Mesangial cell (primary cell): ENCODE data around the gene BCL2L12. TPM values are rescaled to one million over a fixed set of nuclear protein-coding genes. Genes with fewer than 3 reads are reported as not detected.

ENCODE experiments used
- total RNA-seq: library from RNA; depleted of rRNA; stranded (reverse); fragments of >200 nt; gene quantifications from 2 replicates; pipeline ENCODE4 v1.2.3, GENCODE V29; 2015

BCL2L12 gene, protein sequence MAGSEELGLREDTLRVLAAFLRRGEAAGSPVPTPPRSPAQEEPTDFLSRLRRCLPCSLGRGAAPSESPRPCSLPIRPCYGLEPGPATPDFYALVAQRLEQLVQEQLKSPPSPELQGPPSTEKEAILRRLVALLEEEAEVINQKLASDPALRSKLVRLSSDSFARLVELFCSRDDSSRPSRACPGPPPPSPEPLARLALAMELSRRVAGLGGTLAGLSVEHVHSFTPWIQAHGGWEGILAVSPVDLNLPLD
- 20.0 and 67.8 TPM in 2 replicates for total RNA-seq

DNA sequence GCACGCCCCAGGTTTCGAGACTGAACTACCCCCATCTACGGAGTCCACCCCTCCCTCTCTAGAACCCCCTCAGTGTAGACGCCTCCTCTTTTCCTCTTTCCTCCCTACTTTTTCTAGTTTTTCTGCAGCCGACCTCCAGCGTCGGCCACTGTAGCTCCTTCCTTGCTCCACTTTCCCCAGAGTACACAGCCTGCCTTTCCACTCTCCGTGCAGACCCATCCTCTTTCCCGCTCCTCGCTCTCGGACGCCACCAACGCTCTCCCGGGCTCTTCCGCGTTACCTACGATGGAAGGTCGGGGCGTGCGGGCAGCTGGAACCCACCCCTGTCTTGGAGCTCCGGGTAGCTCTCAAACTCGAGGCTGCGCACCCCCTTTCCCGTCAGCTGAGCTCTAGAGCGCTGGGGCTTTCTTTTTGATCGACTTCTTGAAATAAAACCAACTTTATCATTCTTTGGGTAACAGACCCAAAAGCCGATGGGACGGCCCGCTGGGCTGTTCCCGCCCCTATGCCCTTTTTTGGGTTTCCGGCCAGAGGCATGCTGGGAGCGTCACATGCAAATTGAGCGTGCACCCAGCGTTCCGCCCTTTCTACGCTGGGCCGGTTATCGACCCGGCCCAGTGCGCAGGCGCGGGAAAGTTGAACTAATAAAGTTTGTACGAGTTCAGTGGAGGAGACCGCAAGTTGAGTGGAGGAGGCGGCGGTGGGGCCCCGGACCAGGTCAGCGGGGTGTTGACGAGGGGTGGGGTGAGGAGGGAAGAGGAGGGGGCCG is at the start of gene BCL2L12, which contains the start of gene IRF3:
TSS of gene BCL2L12 (plus strand) at position 583 of the 769 bp plus-strand sequence. CDS start 760 bp downstream, outside the sequence.
TSS of gene IRF3 (minus strand) at position 507 of the 769 bp plus-strand sequence. CDS start 1,019 bp downstream, outside the sequence.

DNA sequence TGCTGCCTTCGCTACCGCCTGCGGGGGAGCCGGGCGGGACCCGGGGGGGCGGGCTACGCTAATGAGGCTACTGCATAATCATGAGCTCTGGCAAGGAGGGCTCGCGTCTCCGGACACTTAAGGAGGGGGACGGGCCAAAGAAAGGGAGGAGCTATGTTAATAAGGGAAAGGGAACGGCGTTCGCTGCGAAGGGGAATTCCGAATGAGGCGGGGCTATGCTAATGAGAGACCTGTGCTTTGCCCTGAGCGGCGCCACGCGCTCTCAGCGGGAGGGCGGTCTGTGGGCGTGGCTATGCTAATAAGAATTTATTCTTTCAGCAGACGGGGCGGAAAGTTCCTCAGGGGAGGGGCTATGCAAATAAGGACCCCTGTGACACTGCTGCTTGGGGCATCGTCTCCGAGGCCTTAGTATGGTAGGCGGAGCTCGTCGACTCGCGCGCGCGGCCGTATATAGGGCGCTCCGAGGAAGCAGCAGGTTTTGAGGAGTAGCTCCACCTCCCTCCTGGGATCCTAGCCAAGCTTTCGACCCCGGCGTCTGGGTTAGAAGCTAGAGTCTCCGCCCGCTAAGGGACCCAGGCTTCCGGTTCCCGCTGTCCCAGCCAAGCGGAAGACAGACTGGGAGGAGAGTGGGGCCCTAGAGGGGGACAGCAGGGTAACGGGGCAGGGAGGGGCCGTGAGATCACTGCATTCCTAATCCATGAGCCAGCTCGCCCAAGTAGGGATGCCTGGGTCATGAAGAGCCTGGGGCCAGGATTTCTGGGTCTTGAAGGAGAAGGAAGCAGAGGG is 25.4 kb upstream of the BCL2L12 start, which contains the start of gene RRAS:
TSS of gene RRAS (minus strand) at position 31 of the 786 bp plus-strand sequence. CDS start 45 bp downstream, outside the sequence.

DNA sequence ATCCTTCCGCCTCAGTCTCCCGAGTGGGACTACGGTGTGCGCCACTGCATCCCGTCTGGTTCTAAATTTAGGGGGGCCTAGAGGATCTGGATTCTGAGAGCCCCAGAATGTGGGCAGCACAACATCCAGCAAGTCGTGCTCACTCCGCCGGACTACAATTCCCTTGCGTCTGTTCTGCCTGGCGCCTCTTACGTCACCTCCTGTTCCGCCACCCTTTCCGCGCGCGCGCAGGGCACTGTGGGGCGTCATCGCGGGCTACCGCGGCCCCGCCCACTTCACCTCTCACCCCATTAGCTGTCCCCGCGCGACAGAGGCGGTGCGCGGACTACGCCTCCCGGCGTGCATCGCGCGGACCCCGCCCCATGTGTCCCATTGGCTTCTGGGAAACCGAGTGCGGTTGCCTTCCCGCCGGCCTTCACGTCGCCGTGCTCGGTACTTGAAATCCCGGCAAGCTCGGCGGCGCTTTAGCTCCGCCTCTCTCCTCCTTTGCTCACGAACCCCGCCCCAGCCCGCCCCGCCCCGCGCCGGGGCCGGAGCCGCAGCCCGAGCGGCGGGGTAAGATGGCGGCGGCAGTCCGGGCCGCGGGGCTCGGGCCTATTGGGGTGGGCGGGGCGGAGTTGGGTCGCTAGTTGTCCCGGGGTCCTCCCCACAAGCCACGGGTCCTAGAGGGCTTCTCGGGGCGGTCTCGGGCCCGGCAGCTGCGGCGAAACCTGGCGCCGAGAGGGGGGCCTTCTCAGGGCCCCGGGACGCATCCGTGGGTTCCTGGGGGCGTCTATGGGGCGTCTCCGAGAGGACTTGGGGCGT is 23.8 kb upstream of the BCL2L12 start, which contains the start of gene SCAF1:
TSS of gene SCAF1 (plus strand) at position 522 of the 804 bp plus-strand sequence. CDS start 2,818 bp downstream, outside the sequence.

DNA sequence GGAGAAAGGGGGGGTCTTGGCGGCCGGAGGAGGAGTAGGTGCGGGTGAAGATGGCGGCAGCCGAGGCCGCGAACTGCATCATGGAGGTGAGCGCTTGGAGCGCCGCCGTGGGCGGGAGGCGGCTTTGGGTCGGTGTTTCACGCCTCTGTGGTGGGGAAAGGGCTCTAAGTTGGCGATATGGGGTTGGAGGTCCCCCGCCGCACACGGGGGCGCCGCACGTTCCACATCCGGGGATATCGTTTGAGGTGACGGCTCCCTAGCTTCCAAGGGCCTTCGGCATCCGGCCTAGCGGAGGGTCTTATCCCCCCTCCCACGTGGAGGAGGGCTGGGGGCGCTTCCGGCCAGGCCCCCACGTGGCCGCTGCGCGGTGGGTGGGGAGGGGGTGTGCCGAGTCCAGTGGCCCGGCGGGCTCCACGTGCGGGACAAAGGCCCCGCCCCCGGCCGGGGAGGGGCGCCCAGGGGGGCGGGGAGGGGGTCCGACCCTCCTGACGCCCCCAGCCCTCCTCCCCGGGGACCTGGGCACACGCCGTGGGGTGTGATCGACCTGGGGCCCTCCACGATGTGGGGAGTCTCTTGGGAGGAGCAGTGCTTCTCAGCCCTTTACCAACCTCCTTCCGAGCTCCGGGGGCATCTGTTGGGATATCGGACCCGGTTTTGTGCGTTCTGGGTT is 11.6 kb downstream of the BCL2L12 start, which contains the start of gene PRMT1:
TSS of gene PRMT1 (plus strand) at position 41 of the 670 bp plus-strand sequence. CDS start at position 51, 10 bp downstream.

DNA sequence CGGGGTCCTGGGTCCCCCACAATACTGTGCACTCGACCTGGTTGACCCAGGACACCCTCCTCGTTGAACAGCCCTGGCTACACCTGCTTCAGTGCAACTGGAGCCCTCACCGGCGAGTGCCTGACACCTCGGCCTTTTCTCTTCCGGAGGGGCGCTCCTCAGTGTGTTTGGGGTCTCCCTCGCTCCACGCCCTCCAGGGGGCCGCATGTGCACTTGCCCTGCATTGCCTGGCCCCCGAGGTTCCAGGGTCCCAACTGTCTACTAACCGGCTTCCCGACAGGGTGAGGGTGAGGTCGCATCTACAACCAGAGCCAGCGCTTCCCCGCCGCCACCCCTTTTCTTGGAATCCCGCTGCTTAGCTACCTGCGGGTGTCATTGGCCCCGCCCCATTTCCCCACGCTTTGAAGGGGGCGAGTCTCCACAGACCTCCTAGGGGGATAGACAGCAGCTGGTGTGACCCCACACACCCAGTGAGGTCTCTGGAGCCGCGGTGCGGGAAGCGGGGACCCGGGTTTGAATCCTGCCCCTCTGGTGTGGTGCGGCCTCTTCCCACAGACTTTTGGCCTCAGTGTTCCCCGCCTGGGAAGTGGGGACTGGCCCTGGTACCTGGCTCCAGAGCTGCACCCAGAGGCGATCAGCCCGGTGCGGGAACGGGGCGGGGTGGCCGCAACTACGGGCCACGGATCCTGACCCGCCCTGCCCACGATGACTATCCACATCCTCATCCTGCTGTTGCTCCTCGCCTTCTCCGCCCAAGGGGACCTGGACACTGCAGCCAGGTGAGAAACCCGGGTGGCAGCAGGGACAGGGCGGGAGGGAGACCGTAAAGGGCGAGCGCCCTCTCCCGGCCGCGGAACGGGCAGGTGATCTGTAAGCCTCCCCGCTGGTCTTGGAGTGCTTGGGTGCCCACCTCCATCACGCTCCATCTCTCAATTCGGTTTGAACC is 23.7 kb downstream of the BCL2L12 start, which contains the start of gene ADM5:
TSS of gene ADM5 (plus strand) at position 462 of the 946 bp plus-strand sequence. CDS start at position 706, 244 bp downstream.

DNA sequence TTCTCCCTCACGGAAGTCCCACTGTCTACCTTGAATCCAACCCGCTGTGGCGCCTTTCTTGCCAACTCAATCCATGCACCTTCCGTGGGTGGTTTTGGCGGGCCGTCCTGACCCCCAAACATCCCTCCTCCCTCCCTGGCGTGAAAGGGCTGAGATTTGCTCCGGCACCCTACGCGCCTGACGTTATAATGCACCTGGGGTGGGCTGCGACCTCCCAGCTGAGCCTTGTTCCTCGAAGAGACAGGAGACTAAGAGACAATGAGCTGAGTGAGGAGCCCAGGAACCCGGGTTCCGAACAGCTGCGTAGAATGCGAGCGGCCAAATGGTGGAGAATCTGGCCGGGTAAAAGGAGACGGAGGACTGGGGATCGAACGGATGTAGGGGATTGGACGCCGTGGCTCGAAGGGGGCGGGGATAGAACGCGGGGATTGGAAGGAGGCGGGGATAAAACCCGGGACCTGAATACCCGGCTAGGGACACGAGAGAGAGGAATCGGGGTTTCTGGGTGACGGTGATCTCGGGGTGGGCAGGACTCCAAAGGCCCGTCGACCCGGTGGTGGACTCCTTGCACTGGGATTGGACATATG is 25.0 kb downstream of the BCL2L12 start, which contains the start of gene CPT1C:
TSS of gene CPT1C (plus strand) at position 461 of the 587 bp plus-strand sequence. CDS start 1,137 bp downstream, outside the sequence.

Other genes starting within 250 kb of the BCL2L12 start
- not detected in 2 replicates for gene PTH2, start 242.5 kb upstream of the BCL2L12 start, total RNA-seq
- gene GFY, start 240.5 kb upstream of the BCL2L12 start, total RNA-seq: not detected in 2 replicates
- gene SLC17A7, start 224.4 kb upstream of the BCL2L12 start, total RNA-seq: under 0.01 TPM in 2 replicates
- 97.8 and 107 TPM in 2 replicates for gene PIH1D1, start 214.1 kb upstream of the BCL2L12 start, total RNA-seq
- gene ALDH16A1, start 212.7 kb upstream of the BCL2L12 start, total RNA-seq: 37.5 and 43.7 TPM in 2 replicates
- gene FLT3LG, start 191.7 kb upstream of the BCL2L12 start, total RNA-seq: 0.81 and 5.7 TPM in 2 replicates
- gene RPL13A, start 178.3 kb upstream of the BCL2L12 start, total RNA-seq: 3,557 and 5,004 TPM in 2 replicates
- gene RPS11, start 169.5 kb upstream of the BCL2L12 start, total RNA-seq: 3,157 and 4,504 TPM in 2 replicates
- 36.2 and 124 TPM in 2 replicates for gene FCGRT, start 153.3 kb upstream of the BCL2L12 start, total RNA-seq
- gene RCN3, start 137.9 kb upstream of the BCL2L12 start, total RNA-seq: 88.3 and 94.6 TPM in 2 replicates
- 135 and 207 TPM in 2 replicates for gene NOSIP, start 85.4 kb upstream of the BCL2L12 start, total RNA-seq
- 0.16 and 1.1 TPM in 2 replicates for gene PRRG2, start 84.6 kb upstream of the BCL2L12 start, total RNA-seq
- gene PRR12, start 74.8 kb upstream of the BCL2L12 start, total RNA-seq: 12.1 and 15.8 TPM in 2 replicates
- gene RRAS, start 25.8 kb upstream of the BCL2L12 start, total RNA-seq: 71.7 and 112 TPM in 2 replicates
- 39.8 and 41.7 TPM in 2 replicates for gene SCAF1, start 23.7 kb upstream of the BCL2L12 start, total RNA-seq
- gene IRF3, start 76 bp upstream of the BCL2L12 start, total RNA-seq: 86.6 and 127 TPM in 2 replicates
- gene PRMT1, start 11.3 kb downstream of the BCL2L12 start, total RNA-seq: 222 and 459 TPM in 2 replicates
- 0.38 and 0.49 TPM in 2 replicates for gene ADM5, start 23.7 kb downstream of the BCL2L12 start, total RNA-seq
- 4.4 and 30.8 TPM in 2 replicates for gene CPT1C, start 25.2 kb downstream of the BCL2L12 start, total RNA-seq
- not detected in 2 replicates for gene TSKS, start 97.4 kb downstream of the BCL2L12 start, total RNA-seq
- gene AP2A1, start 101.1 kb downstream of the BCL2L12 start, total RNA-seq: 149 and 166 TPM in 2 replicates
- 22.3 and 33.6 TPM in 2 replicates for gene FUZ, start 147.4 kb downstream of the BCL2L12 start, total RNA-seq
- gene MED25, start 152.4 kb downstream of the BCL2L12 start, total RNA-seq: 36.0 and 48.4 TPM in 2 replicates
- 106 and 159 TPM in 2 replicates for gene PTOV1, start 185.2 kb downstream of the BCL2L12 start, total RNA-seq
- 47.2 and 60.3 TPM in 2 replicates for gene PNKP, start 201.6 kb downstream of the BCL2L12 start, total RNA-seq
- gene AKT1S1, start 211.4 kb downstream of the BCL2L12 start, total RNA-seq: 36.3 and 38.9 TPM in 2 replicates
- 24.3 and 39.8 TPM in 2 replicates for gene TBC1D17, start 211.8 kb downstream of the BCL2L12 start, total RNA-seq
- 2.3 and 4.4 TPM in 2 replicates for gene IL4I1, start 231.0 kb downstream of the BCL2L12 start, total RNA-seq